ENCODE data around the gene MRPL2.
A peak's percentile ranks its signal among the peaks of the same experiment; 100 is the strongest.
"Not testable (repeated sequence)": the region's sequence is repeated elsewhere in the genome, so short reads cannot be mapped to it uniquely, and the experiment has no call there.

Gene MRPL2

DNA sequence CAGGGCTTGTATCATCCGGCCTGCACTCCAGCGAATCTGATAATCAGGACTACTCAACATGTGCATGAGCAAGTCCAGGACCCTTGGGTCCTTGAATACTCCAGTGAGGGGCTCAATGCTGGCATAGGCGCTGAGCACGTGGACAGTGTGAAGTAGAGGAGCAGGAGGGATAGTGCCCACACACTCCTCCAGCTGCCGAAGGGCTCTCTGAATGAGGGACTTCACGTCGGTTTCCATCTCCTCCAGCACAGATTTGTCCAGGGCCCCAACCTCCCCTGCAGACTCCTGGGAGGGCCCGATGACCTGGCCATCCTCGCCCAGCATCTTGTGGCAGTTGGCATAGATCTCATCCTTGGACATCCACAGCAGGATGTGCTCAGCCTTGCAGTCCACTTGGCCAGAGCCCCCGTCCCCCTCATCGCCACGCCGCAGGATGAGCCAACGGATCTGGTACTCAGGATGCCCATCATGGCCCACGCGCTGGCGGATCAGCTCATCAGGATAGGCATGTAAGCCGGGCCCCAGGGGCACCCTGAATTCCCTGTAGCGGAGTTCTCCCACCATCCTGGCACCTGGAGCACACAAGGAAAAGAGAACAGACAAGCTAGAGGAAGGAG is 6.9 kb downstream of the MRPL2 start:
- no peak for DNase-seq

DNA sequence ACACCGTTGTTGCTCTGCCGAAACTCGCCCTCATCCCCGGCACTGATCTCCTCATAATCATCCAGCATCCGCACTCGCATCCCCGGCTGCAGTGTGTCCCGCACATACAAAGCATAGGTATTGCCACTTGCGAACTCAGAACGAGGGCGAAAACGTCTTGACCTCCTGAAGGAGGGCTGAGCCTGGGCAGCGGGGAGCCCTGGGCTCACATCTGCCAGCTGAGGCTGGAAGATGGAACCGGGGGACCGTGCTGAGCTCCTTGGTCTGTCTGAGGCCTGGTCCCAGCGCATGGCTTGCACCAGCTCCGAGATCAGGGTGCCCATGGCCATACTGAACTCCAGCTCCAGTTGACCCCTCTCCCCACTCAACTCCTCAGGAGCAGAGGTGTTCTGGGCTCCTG is 8.3 kb downstream of the MRPL2 start:
- no peak for DNase-seq

DNA sequence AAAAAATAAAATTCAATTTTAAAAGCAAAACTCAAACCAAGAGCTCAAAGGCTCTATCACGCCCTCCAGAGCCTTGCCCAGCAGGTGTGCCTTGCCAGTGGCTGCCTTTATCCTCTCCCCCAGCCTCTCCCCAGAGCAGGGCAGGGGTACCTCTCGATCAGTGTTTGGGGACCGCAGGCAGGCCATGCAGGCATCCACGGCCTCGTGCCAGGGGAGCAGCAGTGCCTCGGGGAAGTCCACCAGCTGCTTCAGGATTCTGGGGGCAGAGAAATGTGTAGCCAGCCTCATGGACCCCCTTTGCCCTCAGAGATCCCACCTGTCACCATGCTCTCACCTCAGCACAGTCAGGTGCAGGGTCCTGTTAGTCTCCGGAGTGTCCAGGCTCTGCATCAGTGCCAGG is 11.2 kb downstream of the MRPL2 start:
- DNase-seq: no peak

DNA sequence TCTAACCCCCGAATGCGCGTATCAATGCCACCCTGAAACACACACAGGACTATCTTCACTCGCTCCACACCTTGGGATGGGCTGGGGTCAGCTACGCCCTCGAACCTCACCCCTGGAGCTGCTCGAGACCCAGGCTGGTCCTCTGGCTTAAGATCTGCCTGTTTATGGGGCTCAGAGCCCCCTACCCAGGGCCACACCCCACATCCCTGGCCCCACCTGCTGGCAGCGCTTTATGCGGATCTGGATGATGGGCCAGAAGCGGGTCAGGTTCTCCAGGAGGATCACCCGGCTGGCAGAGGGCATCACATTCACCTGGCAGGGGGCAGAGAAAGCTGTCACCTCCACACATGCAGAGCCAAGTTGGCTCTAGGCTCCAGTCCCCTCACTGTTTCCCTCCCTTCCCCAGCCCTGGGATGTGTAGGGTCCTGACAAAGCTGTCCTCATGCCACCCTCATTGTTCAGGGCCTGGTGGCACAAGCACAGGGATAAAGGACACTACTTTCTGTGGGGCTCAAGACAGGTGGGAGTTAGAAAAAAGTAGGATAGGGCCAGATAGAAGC is 13.8 kb downstream of the MRPL2 start:
- no peak for DNase-seq

- no peak for DNase-seq
These were observed 15.9 kb downstream of the MRPL2 start for GRCh38 chr6:43043310-43043709.

- DNase-seq: not testable (repeated sequence)
These were observed 17.8 kb downstream of the MRPL2 start for GRCh38 chr6:43041475-43041874.

DNA sequence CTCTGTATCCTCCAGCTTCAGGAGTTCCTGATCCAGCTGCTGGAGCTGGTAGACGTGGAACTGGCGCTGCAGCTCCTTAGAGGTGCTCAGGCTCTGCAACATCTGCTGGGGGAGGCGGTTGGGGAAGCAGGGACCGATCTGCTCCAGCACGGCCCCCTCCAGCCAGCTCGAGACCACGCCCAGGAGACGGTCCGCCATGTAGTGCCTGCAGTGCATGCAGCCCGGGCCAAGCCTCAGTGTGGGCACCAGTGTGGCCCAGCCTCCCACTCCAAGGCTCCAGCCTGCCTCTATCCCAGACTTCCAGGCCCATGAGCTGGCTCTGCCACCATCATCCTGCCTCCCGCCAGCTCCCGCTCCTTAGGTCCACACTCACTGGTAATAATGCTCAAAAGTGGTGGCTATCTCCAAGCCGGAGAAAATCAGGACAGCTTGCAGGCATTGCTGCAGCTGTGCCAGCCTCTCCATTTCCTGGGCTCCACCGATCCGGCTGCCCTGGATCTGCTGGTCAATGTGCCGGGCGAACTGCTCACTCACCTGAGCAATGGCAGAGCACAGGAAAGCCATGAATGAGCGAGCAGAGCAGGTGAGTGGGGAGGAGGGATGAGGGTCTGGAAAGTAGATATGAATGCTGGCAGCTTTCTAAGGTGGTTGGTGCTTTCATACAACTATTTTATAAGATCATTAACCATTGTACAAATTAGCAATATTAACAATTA is 18.5 kb downstream of the MRPL2 start:
- DNase-seq: no peak

- no peak for DNase-seq
These were observed 20.5 kb downstream of the MRPL2 start for GRCh38 chr6:43038727-43039126.

GRCh38 chr6:43037706-43038105 is 21.5 kb downstream of the MRPL2 start:
- no peak for DNase-seq

DNA sequence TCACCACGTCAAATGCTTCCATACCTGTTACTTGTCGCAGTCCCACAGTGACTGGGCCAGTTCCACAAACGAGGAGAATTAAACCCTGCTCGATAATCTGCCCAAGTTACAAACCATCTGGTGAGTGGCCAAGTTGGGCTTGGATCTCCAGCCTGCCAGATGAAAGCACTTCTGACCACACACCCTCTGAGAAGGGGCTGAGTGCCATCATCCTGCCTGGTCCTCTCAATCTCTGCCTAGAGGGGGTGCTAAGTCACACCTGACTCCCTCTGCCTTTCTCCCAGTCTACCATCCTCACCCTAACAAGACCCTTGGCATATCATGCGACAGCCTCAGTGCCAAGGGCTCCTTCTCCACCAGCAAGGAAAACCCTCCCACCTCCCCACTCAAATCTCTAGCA is 22.0 kb downstream of the MRPL2 start:
- no peak for DNase-seq

DNA sequence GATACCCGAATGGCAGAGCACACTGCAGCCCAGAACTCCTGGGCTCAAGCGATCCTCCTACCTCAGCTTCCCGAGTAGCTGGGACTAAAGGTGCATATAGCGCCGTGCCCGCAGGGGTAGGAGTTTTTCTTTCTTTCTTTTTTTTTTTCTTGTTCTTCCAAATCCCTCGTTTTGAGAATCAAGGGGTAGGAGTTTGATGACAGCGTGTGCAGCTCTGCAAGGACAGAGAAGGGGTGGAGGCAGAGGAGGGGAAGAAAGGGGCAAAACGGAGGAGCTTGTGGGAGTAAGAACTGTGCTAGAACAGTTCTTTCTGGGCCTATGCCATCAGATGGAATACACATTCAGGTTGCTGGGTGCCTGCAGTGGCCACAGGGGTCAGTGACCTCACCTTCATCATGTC is 22.5 kb downstream of the MRPL2 start:
- DNase-seq: no peak

DNA sequence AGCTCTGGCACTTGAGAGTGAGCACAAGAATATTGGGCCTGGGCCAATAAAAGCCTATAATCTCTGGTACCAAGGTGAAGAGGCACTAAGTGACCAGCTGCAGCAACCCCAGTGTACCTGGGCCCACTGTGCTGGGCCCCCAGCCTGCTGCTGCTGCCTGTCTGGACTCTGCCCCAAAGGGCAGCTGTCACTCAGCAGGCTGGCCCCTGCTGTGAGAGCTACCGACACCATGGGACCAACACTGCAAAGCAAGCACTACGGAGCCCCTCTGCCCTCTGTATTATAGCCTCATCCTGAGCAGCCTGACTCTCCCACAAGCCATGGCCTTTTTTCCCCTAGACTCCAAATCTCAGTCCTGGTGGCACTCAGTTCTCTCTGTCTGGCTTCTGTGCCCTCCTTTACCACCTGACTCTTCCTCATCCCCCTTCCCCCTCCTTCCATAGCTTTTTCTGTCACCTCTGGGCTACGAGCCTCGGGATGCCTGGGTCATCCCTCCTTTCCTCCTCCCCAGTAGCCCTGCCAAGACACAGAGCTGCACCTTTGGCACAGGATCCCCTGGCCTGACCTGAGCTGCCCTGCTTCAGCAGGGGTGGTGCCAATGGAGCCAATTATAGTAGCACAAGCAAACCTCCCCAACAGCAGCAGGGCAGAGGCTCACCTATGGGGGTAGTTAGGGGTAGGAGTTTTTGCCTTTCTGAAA is 23.6 kb downstream of the MRPL2 start:
- no peak for DNase-seq

- DNase-seq: no peak
These were observed 25.1 kb downstream of the MRPL2 start for GRCh38 chr6:43034190-43034525.

DNA sequence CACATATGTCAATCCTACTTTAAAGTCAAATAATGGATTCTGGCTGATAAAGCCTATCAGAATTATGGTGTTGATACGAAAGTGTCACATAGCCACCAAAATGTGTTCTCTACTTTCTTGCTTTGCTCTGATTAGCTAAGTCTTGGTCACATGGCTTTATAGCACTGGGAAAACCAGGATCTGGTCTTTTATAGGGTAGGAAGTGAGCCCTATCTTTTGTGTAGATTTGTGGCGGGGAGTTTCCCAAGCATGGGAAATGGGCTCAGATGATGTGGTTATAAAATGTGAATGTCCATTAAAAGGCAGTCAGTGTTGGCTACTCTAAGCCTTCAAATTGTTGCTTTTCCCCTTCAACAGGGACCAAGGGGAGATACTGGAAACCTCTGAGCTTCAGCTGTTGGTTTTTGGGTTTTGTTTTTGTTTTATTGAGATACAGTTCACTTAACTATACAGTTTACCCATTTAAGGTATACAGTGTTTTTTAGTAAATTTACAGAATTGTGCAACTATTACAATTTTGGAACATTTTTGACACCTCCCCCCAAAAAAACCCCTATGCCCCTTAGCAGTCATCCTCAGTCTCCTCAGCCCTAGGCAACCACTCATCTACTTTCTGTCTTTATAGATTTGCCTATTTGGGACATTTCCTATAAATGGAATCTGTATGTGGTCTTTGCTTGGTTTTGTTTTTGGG is 25.6 kb downstream of the MRPL2 start:
- DNase-seq: no peak

DNA sequence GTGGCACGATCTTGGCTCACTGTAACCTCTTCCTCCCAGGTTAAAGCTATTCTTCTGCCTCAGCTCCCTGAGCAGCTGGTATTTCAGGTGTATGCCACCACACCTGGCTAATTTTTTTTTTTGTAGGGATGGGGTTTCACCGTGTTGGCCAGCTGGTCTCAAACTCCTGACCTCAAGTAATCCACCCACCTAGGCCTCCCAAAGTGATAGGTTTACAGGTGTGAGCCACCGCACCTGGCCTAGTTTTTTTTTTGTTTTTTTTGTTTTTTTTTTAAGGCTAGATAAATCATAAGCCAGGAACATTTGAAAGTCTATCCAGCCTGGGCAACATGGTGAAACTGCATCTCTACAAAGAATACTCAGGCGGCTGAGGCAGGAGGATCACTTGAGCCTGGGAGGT is 26.9 kb downstream of the MRPL2 start:
- DNase-seq: no peak

- no peak for DNase-seq
These were observed 30.1 kb downstream of the MRPL2 start for GRCh38 chr6:43029120-43029519.

- no peak for DNase-seq
These were observed 32.9 kb downstream of the MRPL2 start for GRCh38 chr6:43026365-43026764.

DNA sequence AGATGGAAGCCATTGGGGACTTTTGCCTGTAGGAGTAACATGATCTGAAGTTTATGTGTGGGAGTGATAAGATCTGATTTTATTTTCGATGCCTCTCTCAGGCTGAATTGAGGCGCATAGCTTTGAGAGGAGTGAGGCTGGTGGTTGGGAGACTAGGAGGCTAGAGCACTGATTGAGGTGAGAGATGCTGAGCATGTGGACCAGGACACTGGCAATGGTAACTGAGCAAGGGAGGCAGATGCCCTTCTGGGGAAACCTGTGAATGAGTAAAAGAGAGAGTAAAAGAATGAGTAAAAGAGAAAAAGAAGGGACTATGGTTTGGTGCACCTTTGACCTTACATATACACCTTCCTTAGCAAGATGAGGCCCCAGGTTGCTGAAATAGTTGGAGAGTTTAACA is 34.8 kb downstream of the MRPL2 start:
- no peak for DNase-seq

DNA sequence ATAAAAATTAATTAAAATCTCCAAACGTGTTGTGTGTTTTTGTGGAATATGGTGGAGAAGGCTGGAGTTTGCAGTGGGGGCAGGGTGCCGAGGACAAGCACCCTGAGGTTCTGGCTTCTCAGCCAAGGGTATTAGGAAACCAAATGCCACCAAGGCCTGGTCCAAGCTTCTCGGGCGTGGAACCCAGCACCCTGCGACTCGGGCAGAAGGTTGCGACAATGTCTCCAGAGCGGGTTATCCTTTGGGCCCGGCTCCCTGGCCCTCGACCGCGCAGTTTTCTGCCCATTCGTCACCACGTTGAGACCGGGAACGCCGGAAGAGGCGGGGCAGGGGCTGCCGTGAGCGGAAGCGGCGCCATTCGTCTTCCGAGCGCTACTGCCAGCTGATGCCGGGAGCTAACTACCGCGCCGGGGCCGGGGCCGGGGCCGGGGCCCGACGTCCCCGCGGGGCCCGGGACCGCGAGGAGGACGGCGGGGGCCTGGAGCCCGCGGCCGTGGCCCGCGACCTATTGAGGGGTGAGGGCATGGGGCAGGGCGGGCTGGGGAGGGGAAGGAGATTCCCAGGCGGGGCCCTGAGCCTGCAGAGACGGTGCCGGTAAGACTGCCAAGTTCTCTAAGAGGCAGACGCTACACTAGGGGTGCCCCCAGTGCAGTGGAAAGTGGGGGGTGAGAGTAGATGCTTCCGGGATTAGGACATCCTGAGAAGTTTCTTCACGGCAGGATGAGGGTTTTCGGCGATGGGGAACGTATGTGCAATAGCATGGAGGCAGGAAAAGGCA is 37.8 kb downstream of the MRPL2 start, which contains the start of gene RRP36:
Gene RRP36 (plus strand): TSS at position 354 of the 778 bp plus-strand sequence. CDS start 32 bp downstream, at position 386.
- DNase-seq: peak; percentile 47

GRCh38 chr6:43020847-43021246 is 38.4 kb downstream of the MRPL2 start:
- no peak for DNase-seq

DNA sequence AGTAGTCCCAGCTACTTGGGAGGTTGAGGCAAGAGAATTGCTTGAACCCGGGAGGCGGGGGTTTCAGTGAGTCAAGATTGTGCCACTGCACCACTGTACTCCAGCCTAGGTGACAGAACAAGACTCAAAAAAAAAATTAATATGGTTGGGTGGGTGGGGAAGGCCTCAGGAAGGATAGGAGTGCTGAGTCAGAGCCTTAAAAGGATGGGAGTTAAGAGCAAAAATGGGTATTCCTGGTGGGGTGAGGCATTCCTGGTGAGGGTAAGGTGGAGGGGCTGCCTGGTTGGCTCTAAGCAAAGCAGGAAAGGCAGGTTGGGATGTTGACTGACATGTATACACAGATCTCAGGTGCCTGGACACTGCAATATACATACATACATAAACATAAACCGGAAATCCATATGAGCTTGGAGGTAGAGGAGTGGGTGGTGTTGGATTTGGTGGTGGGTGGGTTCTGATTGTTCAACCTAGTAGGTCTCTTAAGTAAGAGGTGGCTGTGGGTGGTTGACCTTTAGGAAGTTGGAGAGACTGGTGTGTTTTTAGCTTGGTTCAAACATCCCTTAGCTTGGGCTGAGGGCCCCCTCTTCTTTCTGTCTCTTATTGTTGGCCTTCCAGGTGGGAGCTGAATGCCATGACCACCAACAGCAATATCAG is 39.1 kb downstream of the MRPL2 start:
- no peak for DNase-seq

DNA sequence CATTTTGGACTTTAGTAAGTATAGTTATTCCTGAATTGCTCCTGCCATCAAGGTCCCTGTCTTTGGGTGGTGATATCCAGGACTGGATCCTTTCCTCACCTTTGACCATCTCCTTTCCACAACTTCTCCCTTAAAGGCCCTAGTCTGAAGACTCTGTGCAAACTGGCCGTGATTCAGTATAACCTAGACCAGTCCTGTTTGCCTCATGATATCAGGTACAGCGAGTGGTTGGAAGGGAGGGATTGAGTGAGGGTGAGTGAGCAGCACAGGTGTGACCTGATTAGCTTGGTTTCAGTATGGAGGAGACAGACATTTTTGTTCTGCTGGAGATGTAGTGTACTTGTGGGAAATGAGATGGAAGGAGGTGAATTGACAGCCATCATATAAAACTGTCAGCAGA is 40.1 kb downstream of the MRPL2 start:
- DNase-seq: no peak
